PC-3 (cell line): Measurements from ENCODE around the gene ZFYVE27. TPM values are rescaled to one million over a fixed set of nuclear protein-coding genes. Genes with fewer than 3 reads are reported as not detected.

Experiments
- ATAC-seq: fragments of 200-7000 bp; cut with Tn5 transposase; 2 replicates; pipeline ENCODE4 v1.9.1; 2020; ENCODE audit warnings: mild to moderate bottlenecking, moderate library complexity
- BruUV-seq: library from RNA; stranded (reverse); fragments of 400-500 nt; replicated peaks from 2 replicates; lab custom pipeline; 2021; lab: Mats Ljungman, UMichigan
- CTCF ChIA-PET: fragments of 300-600 bp; sonication (Branson Sonifier 250); formaldehyde crosslinking; loops from one replicate; lab custom pipeline; 2022; ENCODE audit warnings: antibody characterized with exemption; lab: Charles Lee
- POLR2A ChIA-PET: fragments of 300-600 bp; sonication (Branson Sonifier 250); formaldehyde crosslinking; loops from one replicate; lab custom pipeline; 2022; ENCODE audit warnings: antibody characterized with exemption; ENCODE audit not compliant: unreplicated experiment; lab: Charles Lee
- DNase-seq: peaks from one replicate; pipeline ENCODE4 v3.0.0-alpha.2; 2015
- H2AFZ ChIP-seq: fragments of 300-600 bp; sonication (generic); 2 replicates; pipeline ENCODE4 v1.6.0; 2016; ENCODE audit warnings: antibody characterized with exemption, low read length
- H3F3A ChIP-seq: fragments of 300-600 bp; sonication (generic); one replicate; pipeline ENCODE4 v1.6.0; 2017; ENCODE audit warnings: antibody characterized with exemption, low read length, control low read depth, mild to moderate bottlenecking; ENCODE audit not compliant: unreplicated experiment
- H3K27ac ChIP-seq: fragments of 300-600 bp; sonication (generic); 2 replicates; pipeline ENCODE4 v1.5.1; 2016; ENCODE audit warnings: mild to moderate bottlenecking, low read length
- H3K27me3 ChIP-seq: fragments of 300-600 bp; sonication (generic); 2 replicates; pipeline ENCODE4 v1.6.1; 2016; ENCODE audit warnings: low read length, mixed read lengths
- H3K36me3 ChIP-seq: fragments of 300-600 bp; sonication (generic); 2 replicates; pipeline ENCODE4 v1.6.1; 2016; ENCODE audit warnings: low read depth, mixed run types, low read length, mixed read lengths
- H3K4me1 ChIP-seq: fragments of 300-600 bp; sonication (generic); 2 replicates; pipeline ENCODE4 v1.5.1; 2016; ENCODE audit warnings: low read length; ENCODE audit not compliant: insufficient read depth
- H3K4me2 ChIP-seq: fragments of 300-600 bp; sonication (generic); 2 replicates; pipeline ENCODE4 v1.6.0; 2016; ENCODE audit warnings: low read length
- H3K4me3 ChIP-seq: fragments of 300-600 bp; sonication (generic); 2 replicates; pipeline ENCODE4 v1.5.1; 2016; ENCODE audit warnings: mild to moderate bottlenecking, low read length, mixed read lengths
- H3K79me2 ChIP-seq: fragments of 300-600 bp; sonication (generic); 2 replicates; pipeline ENCODE4 v1.6.1; 2017; ENCODE audit warnings: low read length, mixed read lengths
- H3K9ac ChIP-seq: fragments of 300-600 bp; sonication (generic); 2 replicates; pipeline ENCODE4 v1.6.0; 2016; ENCODE audit warnings: mild to moderate bottlenecking, low read length
- H3K9me2 ChIP-seq: fragments of 300-600 bp; sonication (generic); replicated peaks from 2 replicates; pipeline ENCODE4 v1.6.1; 2016; ENCODE audit warnings: mixed run types, low read length, mixed read lengths
- H3K9me3 ChIP-seq: fragments of 300-600 bp; sonication (generic); 2 replicates; pipeline ENCODE4 v1.6.1; 2016; ENCODE audit warnings: low read length, mixed read lengths
- H4K20me1 ChIP-seq: fragments of 300-600 bp; sonication (generic); 2 replicates; pipeline ENCODE4 v1.6.1; 2016; ENCODE audit warnings: low read length, mixed read lengths
- EZH2 ChIP-seq: fragments of 300-600 bp; sonication (generic); IDR thresholded peaks from one replicate; pipeline ENCODE4 v1.6.1; 2017; ENCODE audit warnings: antibody characterized with exemption, mild to moderate bottlenecking, low read length; ENCODE audit not compliant: unreplicated experiment
- EZH2phosphoT487 ChIP-seq: fragments of 300-600 bp; sonication (generic); IDR thresholded peaks from 2 replicates; pipeline ENCODE4 v1.6.1; 2018; ENCODE audit warnings: mild to moderate bottlenecking, antibody characterized with exemption, low read length, borderline replicate concordance
- intact Hi-C: fragments of 100-400 bp; cut with micrococcal nuclease; formaldehyde crosslinking; loops from 2 replicates; pipeline ENCODE4 v1.9.0; 2023
- total RNA-seq: library from RNA; depleted of rRNA; stranded (reverse); fragments of >200 nt; gene quantifications from 2 replicates; pipeline ENCODE4 v1.2.3, GENCODE V29; 2014
- TF ChIP-seq, protein P1 (sequence below): fragments of 300-600 bp; sonication (generic); conservative IDR thresholded peaks from 2 replicates; pipeline ENCODE4 v1.5.1; 2017; ENCODE audit warnings: antibody characterized with exemption, low read depth, mild to moderate bottlenecking, low read length

Gene ZFYVE27
- total RNA-seq, 1 experiment from 2014 or later, result 13.1 TPM

- Histone ChIP-seq H3K27ac (no peak overlapping the region), H3K4me2 (no peak overlapping the region), H3K4me1 (no peaks in the 10 kb centered on the region), H2AFZ (no peak overlapping the region), H3K79me2 (no peaks in the 10 kb centered on the region), H3K9ac (no peak overlapping the region), H4K20me1 (no peaks in the 10 kb centered on the region), H3F3A (no peaks in the 10 kb centered on the region), H3K27me3 (no peaks in the 10 kb centered on the region), H3K36me3 (no peaks in the 10 kb centered on the region), H3K9me3 (no peaks in the 10 kb centered on the region), H3K4me3 (no peak overlapping the region), H3K9me2 (no peaks in the 10 kb centered on the region)
- TF ChIP-seq EZH2 (no peak), EZH2phosphoT487 (no peak)
- TF ChIP-seq, protein P1, sequence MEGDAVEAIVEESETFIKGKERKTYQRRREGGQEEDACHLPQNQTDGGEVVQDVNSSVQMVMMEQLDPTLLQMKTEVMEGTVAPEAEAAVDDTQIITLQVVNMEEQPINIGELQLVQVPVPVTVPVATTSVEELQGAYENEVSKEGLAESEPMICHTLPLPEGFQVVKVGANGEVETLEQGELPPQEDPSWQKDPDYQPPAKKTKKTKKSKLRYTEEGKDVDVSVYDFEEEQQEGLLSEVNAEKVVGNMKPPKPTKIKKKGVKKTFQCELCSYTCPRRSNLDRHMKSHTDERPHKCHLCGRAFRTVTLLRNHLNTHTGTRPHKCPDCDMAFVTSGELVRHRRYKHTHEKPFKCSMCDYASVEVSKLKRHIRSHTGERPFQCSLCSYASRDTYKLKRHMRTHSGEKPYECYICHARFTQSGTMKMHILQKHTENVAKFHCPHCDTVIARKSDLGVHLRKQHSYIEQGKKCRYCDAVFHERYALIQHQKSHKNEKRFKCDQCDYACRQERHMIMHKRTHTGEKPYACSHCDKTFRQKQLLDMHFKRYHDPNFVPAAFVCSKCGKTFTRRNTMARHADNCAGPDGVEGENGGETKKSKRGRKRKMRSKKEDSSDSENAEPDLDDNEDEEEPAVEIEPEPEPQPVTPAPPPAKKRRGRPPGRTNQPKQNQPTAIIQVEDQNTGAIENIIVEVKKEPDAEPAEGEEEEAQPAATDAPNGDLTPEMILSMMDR, result no peak
- ATAC-seq, result no peak
- BruUV-seq, result no TSS peak
- DNase-seq, result no peak
- ChIA-PET CTCF (no interaction called here), POLR2A (no interaction called here)
- intact Hi-C loops, result no loop called here
These were observed 48.8 kb downstream of the ZFYVE27 start for GRCh38 chr10:97785731-97786130.

DNA sequence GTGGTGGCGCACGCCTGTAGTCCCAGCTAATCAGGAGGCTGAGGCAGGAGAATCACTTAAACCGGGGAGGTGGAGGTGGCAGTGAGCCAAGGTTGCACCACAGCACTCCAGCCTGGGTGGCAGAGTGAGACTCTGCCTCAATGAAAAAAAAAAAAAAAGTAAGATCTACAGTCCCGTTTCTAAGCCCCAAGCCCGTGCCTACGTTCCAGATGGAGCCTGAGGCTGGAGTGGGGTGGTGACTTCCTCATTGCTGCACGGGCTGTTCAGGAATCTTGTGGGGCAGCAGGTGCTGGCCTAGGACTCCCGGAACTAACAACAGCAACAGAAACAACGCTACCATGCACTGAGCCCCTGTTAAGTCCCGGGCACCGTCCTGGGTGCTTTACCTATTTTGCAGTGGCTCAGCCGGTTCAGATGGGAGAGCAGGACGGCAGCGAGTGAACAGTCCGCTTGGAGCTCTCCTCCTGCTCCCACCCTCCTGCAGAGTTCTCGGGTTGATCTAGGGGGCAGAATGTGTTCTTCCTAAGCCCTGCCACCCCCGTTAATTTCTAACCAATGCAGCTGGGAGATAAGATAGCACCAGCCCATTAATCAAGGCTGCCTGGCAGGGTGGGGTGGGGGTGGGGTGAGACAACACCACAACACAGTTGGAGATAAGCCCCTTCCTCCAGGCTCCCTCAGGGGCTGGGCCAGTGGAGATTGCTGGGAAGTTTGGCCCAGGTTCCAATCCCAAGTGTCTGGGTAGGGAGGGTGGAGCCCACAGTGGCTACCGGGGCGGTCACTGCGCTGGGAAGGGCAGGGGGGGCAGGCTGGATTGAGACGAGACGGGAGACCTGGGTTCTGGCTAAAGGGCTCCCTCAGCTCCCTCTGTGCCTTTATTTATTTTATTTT, 51.9 kb downstream of the ZFYVE27 start:
- TF ChIP-seq EZH2phosphoT487, result no peak
- no peak for TF ChIP-seq EZH2
- TF ChIP-seq, protein P1, result no peak
- no peak overlapping the region for H3K27ac ChIP-seq
- H3K36me3 ChIP-seq, result no peaks in the 10 kb centered on the region
- no peak overlapping the region for H3K4me2 ChIP-seq
- H2AFZ ChIP-seq, result no peak overlapping the region
- no peaks in the 10 kb centered on the region for H3F3A ChIP-seq
- no peak for ATAC-seq
- H3K27me3 ChIP-seq, result no peaks in the 10 kb centered on the region
- intact Hi-C loops, result no loop called here
- H3K4me1 ChIP-seq, result no peaks in the 10 kb centered on the region
- no TSS peak for BruUV-seq
- CTCF ChIA-PET, result no interaction called here
- H3K4me3 ChIP-seq, result no peak overlapping the region
- H3K79me2 ChIP-seq, result no peaks in the 10 kb centered on the region
- H3K9ac ChIP-seq, result no peak overlapping the region
- H3K9me3 ChIP-seq, result no peaks in the 10 kb centered on the region
- H3K9me2 ChIP-seq, result no peaks in the 10 kb centered on the region
- no peaks in the 10 kb centered on the region for H4K20me1 ChIP-seq
- POLR2A ChIA-PET, result no interaction called here
- no peak for DNase-seq

DNA sequence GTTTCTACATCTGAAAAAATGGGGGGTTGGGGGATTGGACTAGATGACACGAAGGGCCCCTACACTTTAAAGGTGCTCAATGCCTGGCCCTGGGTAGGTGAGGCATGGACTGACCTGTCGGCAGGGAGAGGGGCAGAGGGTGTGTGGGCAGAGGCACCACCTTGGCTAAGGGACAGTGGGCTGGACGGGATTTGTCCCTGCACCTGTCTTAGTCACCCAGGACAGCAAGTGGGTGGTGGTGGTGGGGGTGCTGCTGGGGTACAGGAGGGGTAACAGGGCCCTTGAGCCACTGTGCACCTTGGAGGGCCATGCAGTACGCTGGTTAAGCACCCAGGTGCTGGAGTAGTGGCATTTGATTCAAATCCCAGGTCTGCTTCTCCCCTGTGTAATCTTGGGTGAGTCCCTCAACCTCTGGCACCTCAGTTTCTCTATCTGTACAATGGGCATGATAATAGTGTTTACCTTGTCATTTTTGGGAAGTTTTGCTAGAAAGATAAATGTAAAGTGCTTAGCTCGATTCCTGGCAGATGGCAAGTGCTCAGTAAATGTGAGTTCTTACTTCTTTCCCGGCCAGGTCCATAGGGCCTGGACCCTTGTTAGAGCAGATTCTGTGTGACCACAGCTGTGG, 53.0 kb downstream of the ZFYVE27 start:
- Histone ChIP-seq H3K4me2 (no peak overlapping the region), H3K9me2 (no peaks in the 10 kb centered on the region), H3K79me2 (no peaks in the 10 kb centered on the region), H3K4me3 (no peak overlapping the region), H3K9me3 (no peaks in the 10 kb centered on the region), H2AFZ (no peak overlapping the region), H3K27me3 (no peaks in the 10 kb centered on the region), H3K4me1 (no peaks in the 10 kb centered on the region), H3K9ac (no peak overlapping the region), H3K36me3 (no peaks in the 10 kb centered on the region), H3F3A (no peaks in the 10 kb centered on the region), H3K27ac (no peak overlapping the region), H4K20me1 (no peaks in the 10 kb centered on the region)
- CTCF ChIA-PET, result no interaction called here
- DNase-seq (no peak), ATAC-seq (no peak)
- no TSS peak for BruUV-seq
- TF ChIP-seq EZH2 (no peak), EZH2phosphoT487 (no peak)
- TF ChIP-seq, protein P1, result no peak
- intact Hi-C loops, result no loop called here
- POLR2A ChIA-PET, result no interaction called here
